GM18951 (cell line): ENCODE measurements around the gene BUB3.
"Not testable (repeated sequence)": the region's sequence is repeated elsewhere in the genome, so short reads cannot be mapped to it uniquely, and the experiment has no call there.

Source experiments
- POLR2A ChIP-seq: IDR thresholded peaks from 4 replicates; pipeline ENCODE4 v1.6.1; 2011; ENCODE audit warnings: mild to moderate bottlenecking; ENCODE audit not compliant: insufficient read length, insufficient read depth; ENCODE audit errors: extremely low read depth
- in situ Hi-C: fragments of 300-500 bp; cut with MboI; formaldehyde crosslinking; loops from one replicate; pipeline ENCODE4 v1.12.0; 2022; ENCODE audit warnings: low sequenced_read_pairs, mixed read lengths, inconsistent platforms; ENCODE audit not compliant: unreplicated experiment

The BUB3 gene

DNA sequence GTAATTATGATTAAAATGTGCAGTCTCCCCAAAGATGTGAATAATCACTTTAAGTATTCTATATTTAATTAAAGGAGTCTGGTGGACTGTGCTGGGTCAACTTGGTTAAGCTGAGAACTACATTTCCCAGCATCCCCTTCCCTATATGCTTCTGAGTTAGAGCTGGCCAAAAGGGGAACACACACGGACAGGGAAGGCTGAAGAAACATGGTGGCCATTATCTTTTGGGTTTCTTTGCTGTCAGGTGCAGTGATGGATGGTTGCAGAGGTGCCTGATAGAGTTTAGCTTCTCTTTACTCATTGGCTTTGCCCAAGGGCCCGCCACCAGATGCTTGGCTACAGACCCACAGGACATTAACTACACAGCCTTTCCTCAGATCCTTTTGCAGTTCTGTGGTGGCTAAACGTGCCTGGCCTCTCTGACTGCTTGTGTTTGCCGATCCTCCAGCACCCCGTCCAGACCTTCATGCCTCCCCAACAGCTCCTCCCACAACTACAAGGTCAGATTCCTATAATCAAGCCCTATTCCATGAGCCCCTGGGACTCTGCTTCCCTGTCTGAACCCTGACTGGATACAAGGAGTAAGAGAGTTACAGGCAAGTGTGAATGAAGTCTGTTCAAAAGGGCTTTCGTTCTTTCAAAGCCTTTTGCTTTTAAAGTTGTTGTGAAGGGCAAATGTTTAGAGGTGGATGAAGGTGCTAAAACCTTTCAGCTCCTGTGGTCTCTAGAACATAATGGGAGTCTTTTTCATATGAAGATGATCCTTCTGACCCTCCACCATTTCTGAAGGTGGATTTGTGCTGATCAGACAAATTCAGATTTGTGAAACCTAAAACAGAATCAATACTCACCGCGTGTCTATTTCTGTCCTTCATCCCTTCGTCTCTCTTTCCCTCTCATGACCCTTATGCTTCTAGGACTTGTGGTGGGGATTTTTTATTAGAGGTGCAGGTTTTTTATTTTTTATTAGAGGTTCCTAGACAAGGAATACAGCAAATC, 21.5 kb downstream of the BUB3 start:
- no peak for TF ChIP-seq POLR2A
- in situ Hi-C loops = no loop called here

DNA sequence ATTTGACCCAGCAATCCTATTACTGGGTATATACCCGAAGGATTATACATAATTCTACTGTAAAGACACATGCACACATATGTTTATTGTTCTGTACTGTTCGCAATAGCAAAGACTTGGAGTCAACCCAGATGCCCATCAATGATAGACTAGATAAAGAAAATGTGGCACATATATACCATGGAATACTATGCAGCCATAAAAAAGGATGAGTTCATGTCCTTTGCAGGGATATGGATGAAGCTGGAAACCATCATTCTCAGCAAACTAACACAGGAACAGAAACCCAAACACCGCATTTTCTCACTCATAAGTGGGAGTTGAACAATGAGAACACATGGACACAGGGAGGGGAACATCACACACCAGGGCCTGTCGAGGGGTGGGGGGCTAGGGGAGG, 24.2 kb downstream of the BUB3 start:
- in situ Hi-C loops = not testable (repeated sequence)

- in situ Hi-C loops = no loop called here
- TF ChIP-seq POLR2A = no peak
These were observed 26.2 kb downstream of the BUB3 start for GRCh38 chr10:123180101-123181090.

GRCh38 chr10:123183724-123184123, 29.5 kb downstream of the BUB3 start:
- no peak for TF ChIP-seq POLR2A
- in situ Hi-C loops = no loop called here

DNA sequence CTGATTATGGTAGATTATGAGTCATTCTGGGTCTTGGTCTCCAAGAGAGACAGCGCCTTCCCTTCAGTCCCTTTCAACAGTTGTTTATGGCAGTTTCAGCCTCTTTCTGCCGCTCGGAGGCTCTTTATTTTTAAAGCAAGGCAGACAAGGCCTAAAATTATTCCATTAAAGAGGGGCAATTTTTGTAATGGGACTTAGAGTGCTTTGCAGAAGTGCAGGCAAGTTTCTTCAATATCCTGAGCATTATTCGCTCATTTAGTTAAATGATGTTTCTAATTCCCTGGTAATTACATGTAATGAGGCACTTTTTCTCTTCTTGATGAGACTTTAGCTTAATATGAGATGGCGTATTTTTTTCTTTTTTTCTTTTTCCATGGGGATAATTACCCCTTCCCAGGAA, 33.6 kb downstream of the BUB3 start:
- TF ChIP-seq POLR2A = no peak
- in situ Hi-C loops = no loop called here

DNA sequence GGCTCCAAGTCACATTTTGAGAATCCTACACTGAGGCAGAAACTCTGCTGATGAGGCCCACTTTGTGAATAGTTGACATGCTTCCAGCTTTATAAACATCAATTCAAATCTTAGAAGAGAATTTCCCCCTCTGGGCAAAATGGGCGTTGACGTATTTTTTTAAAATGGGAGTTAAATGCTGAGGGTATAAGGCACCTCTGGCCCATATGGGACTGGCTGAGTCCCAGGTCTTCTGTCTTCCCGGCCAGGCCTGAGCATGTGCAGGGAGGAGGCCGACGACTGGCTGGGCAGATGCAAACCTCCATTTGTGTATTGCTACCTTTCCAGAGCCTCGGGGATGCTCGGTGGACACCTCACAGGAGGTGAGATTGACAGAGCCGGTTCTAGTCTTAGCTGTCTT, 37.7 kb downstream of the BUB3 start:
- in situ Hi-C loops = no loop called here
- TF ChIP-seq POLR2A = no peak

GRCh38 chr10:123194056-123194455, 39.9 kb downstream of the BUB3 start:
- no peak for TF ChIP-seq POLR2A
- in situ Hi-C loops = no loop called here

DNA sequence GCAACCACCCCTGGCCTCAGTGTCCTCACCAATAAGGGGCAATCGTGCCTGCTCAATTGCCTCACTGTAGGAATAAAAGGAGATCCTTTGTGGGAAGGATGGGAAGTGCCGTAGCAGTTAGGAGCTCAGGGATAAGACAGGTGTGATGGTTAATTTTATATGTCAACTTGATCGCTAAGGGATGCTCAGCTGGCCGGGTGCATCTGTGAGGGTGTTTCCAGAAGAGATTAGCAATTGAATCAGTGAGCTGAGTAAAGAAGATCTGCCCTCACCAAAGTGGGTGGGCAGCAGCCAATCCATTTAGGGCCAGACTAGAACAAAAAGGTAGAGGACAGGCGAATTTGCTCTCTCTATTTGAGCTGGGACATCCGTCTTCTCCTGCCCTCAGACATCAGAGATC, 46.3 kb downstream of the BUB3 start:
- in situ Hi-C loops = no loop called here

DNA sequence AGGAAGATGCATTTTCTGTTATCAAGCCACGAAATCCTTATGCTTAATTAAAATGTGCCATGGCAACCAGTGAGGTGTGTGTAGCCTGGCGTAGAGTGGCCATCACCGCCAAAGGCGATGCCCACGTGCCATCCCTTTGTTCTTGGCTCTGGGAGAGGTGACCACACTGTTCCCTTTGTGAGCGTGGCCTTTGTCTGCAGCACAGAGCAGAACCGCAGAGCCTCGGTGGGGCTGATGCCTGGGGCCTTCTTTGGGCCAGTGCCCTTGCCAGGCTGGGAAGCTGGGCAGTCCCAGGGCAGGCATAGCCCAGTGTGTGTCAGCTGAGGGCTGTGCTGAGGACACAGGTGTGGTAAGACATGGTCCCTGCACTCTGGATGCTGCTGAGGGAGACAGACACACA, 48.3 kb downstream of the BUB3 start:
- TF ChIP-seq POLR2A = no peak
- in situ Hi-C loops = no loop called here

More for the DNA sequence above, 46.3 kb downstream of the BUB3 start:
- no peak for TF ChIP-seq POLR2A

DNA sequence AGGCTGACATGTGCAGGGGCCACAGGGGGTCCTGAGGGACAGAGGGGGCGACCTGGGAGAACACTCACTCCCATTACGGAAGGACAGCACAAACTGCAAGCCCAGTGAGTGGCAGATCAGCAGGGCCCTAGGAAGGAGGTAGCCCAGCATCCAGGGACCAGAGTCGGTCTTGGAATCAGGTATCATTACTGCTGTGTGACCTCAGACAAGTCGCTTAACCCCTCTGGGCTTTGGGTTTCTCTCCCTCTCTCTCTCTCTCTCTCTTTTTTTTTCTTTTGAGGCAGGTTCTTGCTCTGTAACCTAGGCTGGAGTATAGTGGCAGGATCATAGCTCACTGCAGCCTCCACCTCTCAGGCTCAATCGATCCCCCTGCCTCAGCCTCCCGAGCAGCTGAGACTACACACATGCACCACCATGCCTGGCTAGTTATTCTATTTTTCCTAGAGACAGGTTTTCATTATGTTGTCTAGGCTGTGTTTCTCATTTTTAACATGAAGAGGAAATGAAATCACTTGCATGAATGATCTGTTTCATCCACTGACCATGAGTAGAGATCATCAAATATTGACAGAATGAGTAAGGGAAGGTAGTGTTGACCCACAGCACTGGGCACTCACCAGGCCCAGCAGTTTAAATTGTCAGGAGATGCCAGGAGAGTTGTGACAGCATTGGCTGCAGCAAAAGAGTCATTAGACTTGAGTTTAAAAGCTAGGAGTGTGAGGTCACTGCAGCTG, 49.4 kb downstream of the BUB3 start:
- in situ Hi-C loops = no loop called here
- no peak for TF ChIP-seq POLR2A

- in situ Hi-C loops = no loop called here
- no peak for TF ChIP-seq POLR2A
These were observed 49.9 kb downstream of the BUB3 start for GRCh38 chr10:123204127-123204461.

GRCh38 chr10:123205041-123205440, 50.8 kb downstream of the BUB3 start:
- in situ Hi-C loops = no loop called here
- no peak for TF ChIP-seq POLR2A

GRCh38 chr10:123212063-123212462, 57.9 kb downstream of the BUB3 start:
- no peak for TF ChIP-seq POLR2A
- in situ Hi-C loops = no loop called here
